Measurements from ENCODE around the gene CUL2. TPM values are rescaled to one million over a fixed set of nuclear protein-coding genes. Genes with fewer than 3 reads are reported as not detected.
A peak's percentile ranks its signal among the peaks of the same experiment; 100 is the strongest.

CUL2 gene
- total and polyA plus RNA-seq, 2 of the 4 experiments (the other 2 are of a cell fraction), result 18.9 to 36.6 TPM

GRCh38 chr10:35000936-35001335 lies 89.2 kb downstream of the CUL2 start:
- H3K23ac ChIP-seq (ENCODE audit: low read depth, low read length), result no peak overlapping the region
- H3K27ac ChIP-seq (ENCODE audit: insufficient read depth, low read length), result no peak overlapping the region
- H2AFZ ChIP-seq (replicated peaks; ENCODE audit: low read length, poor library complexity), result no peak overlapping the region
- H3K9me1 ChIP-seq (ENCODE audit: insufficient read depth, low read length), result peaks cover 5% of the 10 kb centered on the region
- ATAC-seq (ENCODE audit: low read depth) (no peak; the same call in 1 of the 2 replicates), DNase-seq (peak; percentile 35)
- TF ChIP-seq RCOR1 (IDR thresholded peaks at IDR 0.05; ENCODE audit: insufficient replicate concordance, low read length), result no peak
- no peak for TF ChIP-seq FOS (IDR thresholded peaks at IDR 0.05; ENCODE audit: low read depth, low read length)
- TF ChIP-seq POLR2A (IDR thresholded peaks at IDR 0.05; ENCODE audit: low read depth, low read length), result no peak
- no peak overlapping the region for H2BK15ac ChIP-seq (ENCODE audit: low read depth, low read length)
- no peak overlapping the region for H4K91ac ChIP-seq (ENCODE audit: insufficient read depth, low read depth, low read length)
- ChIA-PET POLR2A (ENCODE audit: unreplicated experiment) (no interaction called here), CTCF (no interaction called here)
- H4K5ac ChIP-seq (ENCODE audit: low read depth, low read length), result no peak overlapping the region
- no peaks in the 10 kb centered on the region for H3K36me3 ChIP-seq (ENCODE audit: control insufficient read depth, insufficient read depth, low read length)
- no peak overlapping the region for H3K56ac ChIP-seq (ENCODE audit: extremely low read depth, insufficient read depth, low read length)
- no peak overlapping the region for H3K4me3 ChIP-seq (ENCODE audit: insufficient read depth, low read depth, low read length)
- no peak overlapping the region for H3K9ac ChIP-seq (ENCODE audit: low read depth, low read length)
- no peak overlapping the region for H3K14ac ChIP-seq (replicated peaks; ENCODE audit: low read depth, low read length)
- H2AK9ac ChIP-seq (replicated peaks; ENCODE audit: low read depth, low read length, poor library complexity), result no peak overlapping the region
- no peaks in the 10 kb centered on the region for H4K20me1 ChIP-seq (ENCODE audit: insufficient read depth, low read length)
- intact Hi-C loops (cut with micrococcal nuclease) (no loop called here), dilution Hi-C loops (cut with HindIII; ENCODE audit: low sequenced_read_pairs, unreplicated experiment) (no loop called here), in situ Hi-C loops (cut with MboI; ENCODE audit: low sequenced_read_pairs) (loop anchor here (25.0 kb wide), 1 partner anchor 339 kb away; no protein-coding TSS in a partner anchor)
- H3K4ac ChIP-seq (ENCODE audit: low read depth, low read length), result no peak overlapping the region; the same call in 1 of the 2 replicates
- BruUV-seq (replicated peaks), result no TSS peak
- no peak overlapping the region for H3K4me2 ChIP-seq (ENCODE audit: low read depth, low read length)
- no peak overlapping the region for H2BK120ac ChIP-seq (ENCODE audit: low read depth, low read length)
- no peak overlapping the region for H2AK5ac ChIP-seq (ENCODE audit: low read depth, low read length)
- peaks cover 2% of the 10 kb centered on the region; the same call in 1 of the 2 replicates for H3K4me1 ChIP-seq (ENCODE audit: control insufficient read depth, insufficient read depth, low read length)
- WGBS, 2 experiments (ENCODE audit: extremely low coverage in 2 of 2, insufficient read length in 1 of 2), result no CpG with 5 or more reads among the region's 4 CpGs
- H2BK5ac ChIP-seq (ENCODE audit: low read depth, low read length, poor library complexity, severe bottlenecking), result no peak overlapping the region
- H3K27me3 ChIP-seq (ENCODE audit: control insufficient read depth, insufficient read depth, low read length), result no peaks in the 10 kb centered on the region
- no peak overlapping the region for H4K8ac ChIP-seq (ENCODE audit: low read depth in 2 of 2, low read length in 2 of 2)
- H3K9me3 ChIP-seq (ENCODE audit: control insufficient read depth, insufficient read depth, low read length), result peaks cover 7% of the 10 kb centered on the region
- no peak overlapping the region for H3K18ac ChIP-seq (ENCODE audit: low read depth, low read length)
- no peaks in the 10 kb centered on the region; a peak in 1 of 4 replicates for H3K79me1 ChIP-seq (ENCODE audit: low read depth in 1 of 2, low read length in 2 of 2)
- H2BK20ac ChIP-seq (ENCODE audit: low read depth, low read length), result peak overlapping the region; percentile 25; the same call in 1 of the 2 replicates

Data from IMR-90 (cell line).